OCI-LY7 (cell line): ENCODE measurements around the gene CHSY3.

Experiments
- EZH2phosphoT487 ChIP-seq: fragments of 200-600 bp; sonication (generic); IDR thresholded peaks from 2 replicates; pipeline ENCODE4 v1.6.1; 2018; ENCODE audit warnings: low read depth, borderline replicate concordance, mild to moderate bottlenecking, mixed run types, antibody characterized with exemption, low read length, moderate library complexity, mixed read lengths
- TF ChIP-seq, protein P1 (sequence below): fragments of 200-600 bp; sonication (generic); conservative IDR thresholded peaks from 2 replicates; pipeline ENCODE4 v1.5.1; 2014; ENCODE audit warnings: mild to moderate bottlenecking, antibody characterized with exemption, low read length, moderate library complexity, mixed read lengths

DNA sequence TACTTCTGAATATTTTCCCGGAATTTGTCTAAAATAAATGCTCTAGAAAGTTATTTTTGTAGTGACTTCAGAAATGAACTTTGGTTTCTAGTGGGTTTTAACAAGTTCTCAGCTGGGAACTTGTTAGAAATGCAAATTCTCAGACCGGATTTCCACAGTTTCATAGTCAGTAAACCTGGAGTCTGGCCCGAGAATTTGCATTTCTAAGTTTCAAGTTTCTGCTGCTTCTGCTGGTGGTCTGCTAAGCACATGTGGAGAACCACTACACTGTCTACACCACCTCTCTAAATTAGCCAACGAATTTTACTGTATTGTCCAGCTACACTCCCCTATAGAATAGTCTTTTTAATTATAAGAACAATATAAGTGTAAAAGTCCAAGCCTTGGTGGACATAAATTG, 208.0 kb downstream of the CHSY3 start:
- no peak for TF ChIP-seq EZH2phosphoT487
- TF ChIP-seq, protein P1, sequence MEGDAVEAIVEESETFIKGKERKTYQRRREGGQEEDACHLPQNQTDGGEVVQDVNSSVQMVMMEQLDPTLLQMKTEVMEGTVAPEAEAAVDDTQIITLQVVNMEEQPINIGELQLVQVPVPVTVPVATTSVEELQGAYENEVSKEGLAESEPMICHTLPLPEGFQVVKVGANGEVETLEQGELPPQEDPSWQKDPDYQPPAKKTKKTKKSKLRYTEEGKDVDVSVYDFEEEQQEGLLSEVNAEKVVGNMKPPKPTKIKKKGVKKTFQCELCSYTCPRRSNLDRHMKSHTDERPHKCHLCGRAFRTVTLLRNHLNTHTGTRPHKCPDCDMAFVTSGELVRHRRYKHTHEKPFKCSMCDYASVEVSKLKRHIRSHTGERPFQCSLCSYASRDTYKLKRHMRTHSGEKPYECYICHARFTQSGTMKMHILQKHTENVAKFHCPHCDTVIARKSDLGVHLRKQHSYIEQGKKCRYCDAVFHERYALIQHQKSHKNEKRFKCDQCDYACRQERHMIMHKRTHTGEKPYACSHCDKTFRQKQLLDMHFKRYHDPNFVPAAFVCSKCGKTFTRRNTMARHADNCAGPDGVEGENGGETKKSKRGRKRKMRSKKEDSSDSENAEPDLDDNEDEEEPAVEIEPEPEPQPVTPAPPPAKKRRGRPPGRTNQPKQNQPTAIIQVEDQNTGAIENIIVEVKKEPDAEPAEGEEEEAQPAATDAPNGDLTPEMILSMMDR, result no peak
